HepG2 (cell line): ENCODE measurements around the gene MND1. TPM values are rescaled to one million over a fixed set of nuclear protein-coding genes. Genes with fewer than 3 reads are reported as not detected.
A peak's percentile ranks its signal among the peaks of the same experiment; 100 is the strongest.

Source experiments
- ATAC-seq: fragments of 200-7000 bp; cut with Tn5 transposase; 3 replicates; pipeline ENCODE4 v1.9.1; 2020; ENCODE audit warnings: mild to moderate bottlenecking, moderate library complexity
- BruUV-seq: library from RNA; stranded (reverse); fragments of 400-500 nt; replicated peaks from 2 replicates; lab custom pipeline; 2021; lab: Mats Ljungman, UMichigan
- CTCF ChIA-PET: fragments of 300-600 bp; formaldehyde crosslinking; extraction: SDS; loops from one replicate; lab custom pipeline; 2021; ENCODE audit warnings: low total read pairs, inconsistent platforms, low intra/inter-chr PET ratio; lab: Yijun Ruan, JAX
- POLR2A ChIA-PET: fragments of 350-600 bp; sonication (Branson Sonifier 250); formaldehyde crosslinking; loops from one replicate; lab custom pipeline; 2020; ENCODE audit warnings: antibody characterized with exemption, inconsistent platforms; lab: Yijun Ruan, JAX
- DNase-seq: peaks from one replicate; pipeline ENCODE4 v3.0.0-alpha.2; 2015; ENCODE audit warnings: low spot score
- FAIRE-seq: peaks from 3 replicates; lab custom pipeline; 2011; peaks lifted over from hg19 to GRCh38; lab: Jason Lieb, UNC
- H2AFZ ChIP-seq: one replicate; pipeline ENCODE4 v1.6.1; 2011; ENCODE audit warnings: low read length, inconsistent platforms
- H3K27ac ChIP-seq: fragments of 300-600 bp; 3 replicates; pipeline ENCODE4 v1.8.0; 2011; ENCODE audit warnings: mixed run types, mild to moderate bottlenecking, mixed read lengths, low read length, inconsistent platforms; ENCODE audit not compliant: insufficient read depth; ENCODE audit errors: extremely low read length
- H3K27me3 ChIP-seq, 2 experiments: fragments of 200-600 bp in 1 of 2; 2 replicates in 1 of 2; 3 replicates in 1 of 2; pipeline versions ENCODE4 v1.6.0 to v1.8.0; 2011; ENCODE audit warnings: low read length in 2 of 2, mild to moderate bottlenecking in 2 of 2, moderate library complexity in 2 of 2, inconsistent platforms in 1 of 2; ENCODE audit not compliant: insufficient read depth in 2 of 2, control insufficient read depth in 1 of 2
- H3K36me3 ChIP-seq, 2 experiments: fragments of 200-600 bp in 1 of 2; replicated peaks in 1 of 2; 2 replicates in 1 of 2; 3 replicates in 1 of 2; pipeline versions ENCODE4 v1.5.1 to v1.8.0; 2011; ENCODE audit warnings: low read length in 2 of 2, inconsistent platforms in 1 of 2; ENCODE audit not compliant: insufficient read depth in 2 of 2, control insufficient read depth in 1 of 2
- H3K4me1 ChIP-seq: 2 replicates; pipeline ENCODE4 v1.5.1; 2012; ENCODE audit warnings: low read length, inconsistent platforms; ENCODE audit not compliant: insufficient read depth
- H3K4me2 ChIP-seq: 2 replicates; pipeline ENCODE4 v1.6.0; 2011; ENCODE audit warnings: low read depth, low read length, inconsistent platforms
- H3K4me3 ChIP-seq, 3 experiments: fragments of 200-600 bp in 1 of 3; sonication (generic), shearing (Covaris generic) in 1 of 3; replicated peaks in 1 of 3; 2 replicates each; pipeline ENCODE4 v1.5.1; 2011 to 2016; ENCODE audit warnings: low read length in 3 of 3, inconsistent platforms in 2 of 3, low read depth in 2 of 3, mild to moderate bottlenecking in 2 of 3, control low read depth in 1 of 3, mixed read lengths in 1 of 3; ENCODE audit not compliant: insufficient read depth in 1 of 3
- H3K79me2 ChIP-seq: one replicate; pipeline ENCODE4 v1.6.1; 2011; ENCODE audit warnings: low read length, inconsistent platforms; ENCODE audit not compliant: insufficient read depth
- H3K9ac ChIP-seq: 2 replicates; pipeline ENCODE4 v1.6.0; 2011; ENCODE audit warnings: mild to moderate bottlenecking, low read depth, low read length, inconsistent platforms; ENCODE audit not compliant: insufficient read depth
- H3K9me3 ChIP-seq: 2 replicates; pipeline ENCODE4 v1.5.1; 2012; ENCODE audit warnings: mild to moderate bottlenecking, low read length
- H4K20me1 ChIP-seq: 2 replicates; pipeline ENCODE4 v1.6.0; 2011; ENCODE audit warnings: inconsistent platforms, mild to moderate bottlenecking, low read length, moderate library complexity; ENCODE audit not compliant: insufficient read depth
- CTCF ChIP-seq: sonication (generic); formaldehyde crosslinking; IDR thresholded peaks from 2 replicates; pipeline ENCODE4 v1.5.0; 2020; ENCODE audit warnings: mild to moderate bottlenecking, missing genetic modification reagents, moderate library complexity
- ETV5 ChIP-seq: IDR thresholded peaks from 2 replicates; pipeline ENCODE4 v1.6.1; 2018; ENCODE audit warnings: missing biosample characterization, missing genetic modification reagents, inconsistent platforms, borderline replicate concordance
- MED1 ChIP-seq: sonication (generic); formaldehyde crosslinking; IDR thresholded peaks from 2 replicates; pipeline ENCODE4 v1.4.0; 2020; ENCODE audit warnings: missing genetic modification reagents
- NFYB ChIP-seq: sonication (generic); formaldehyde crosslinking; IDR thresholded peaks from 2 replicates; pipeline ENCODE4 v1.4.0; 2020; ENCODE audit warnings: missing genetic modification reagents
- RORA ChIP-seq: sonication (generic); formaldehyde crosslinking; IDR thresholded peaks from 2 replicates; pipeline ENCODE4 v1.5.0; 2020; ENCODE audit warnings: mild to moderate bottlenecking, missing genetic modification reagents, moderate library complexity
- SNAPC2 ChIP-seq: sonication (generic); formaldehyde crosslinking; IDR thresholded peaks from 2 replicates; pipeline ENCODE4 v1.8.1; 2022; ENCODE audit warnings: mild to moderate bottlenecking, missing genetic modification reagents
- TEAD3 ChIP-seq: optimal IDR thresholded peaks from 2 replicates; pipeline ENCODE3; 2016; ENCODE audit warnings: borderline replicate concordance
- ZBTB33 ChIP-seq: sonication (generic); formaldehyde crosslinking; IDR thresholded peaks from 2 replicates; pipeline ENCODE4 v1.4.0; 2020; ENCODE audit warnings: missing genetic modification reagents
- ZNF10 ChIP-seq: sonication (generic); formaldehyde crosslinking; IDR thresholded peaks from 2 replicates; pipeline ENCODE4 v1.4.0; 2020; ENCODE audit warnings: mild to moderate bottlenecking, low read depth, missing genetic modification reagents, borderline replicate concordance
- ZNF224 ChIP-seq: sonication (generic); formaldehyde crosslinking; IDR thresholded peaks from 2 replicates; pipeline ENCODE4 v1.5.0; 2020; ENCODE audit warnings: mild to moderate bottlenecking, missing genetic modification reagents
- ZNF564 ChIP-seq: sonication (generic); formaldehyde crosslinking; IDR thresholded peaks from 2 replicates; pipeline ENCODE4 v1.8.1; 2023; ENCODE audit warnings: mild to moderate bottlenecking, missing genetic modification reagents
- ZNF850 ChIP-seq: sonication (generic); formaldehyde crosslinking; conservative IDR thresholded peaks from 2 replicates; pipeline ENCODE4 v1.9.0; 2021; ENCODE audit warnings: mild to moderate bottlenecking, missing genetic modification reagents
- WGBS: methylation state at CpG from one replicate; pipeline ENCODE4 v1.1.6; 2017; ENCODE audit warnings: low lambda C conversion rate; 5-methylcytosine and 5-hydroxymethylcytosine counted together
- in situ Hi-C: cut with HindIII; loops from 2 replicates; pipeline ENCODE4 v1.10.0; 2017; ENCODE audit warnings: low pct_unique_long_range_greater_than_20kb; ENCODE audit not compliant: extremely low pct_ligation_motif_present
- intact Hi-C: fragments of 100-400 bp; cut with micrococcal nuclease; formaldehyde crosslinking; loops from one replicate; pipeline ENCODE4 v1.10.0; 2022; ENCODE audit not compliant: unreplicated experiment
- polyA plus RNA-seq, 8 experiments: library from polyadenylated mRNA; depleted of rRNA in 3 of 8; stranded (reverse) in 7 of 8; unstranded in 1 of 8; fragments of >200 nt; fragmentation: Illumina TruSeq in 4 of 8; extraction: Trizol in 4 of 8; gene quantifications; 2 replicates each; pipeline versions ENCODE4 v1.2.1 to v1.2.3, GENCODE V29; 2011 to 2016; ENCODE audit warnings: low read depth in 4 of 8, missing spikeins in 1 of 8, mixed read lengths in 1 of 8; ENCODE audit not compliant: insufficient read depth in 1 of 8
- total RNA-seq, 5 experiments: library from RNA; depleted of rRNA; stranded (reverse); fragments of >200 nt; fragmentation: Illumina TruSeq; extraction: Trizol; gene quantifications; 2 replicates each; pipeline ENCODE4 v1.2.3, GENCODE V29; 2016; ENCODE audit warnings: low read depth in 1 of 5
- TF ChIP-seq, protein P1 (sequence below): sonication (generic); formaldehyde crosslinking; IDR thresholded peaks from 2 replicates; pipeline ENCODE4 v1.4.0; 2020; ENCODE audit warnings: missing genetic modification reagents, borderline replicate concordance
- TF ChIP-seq, protein P2 (sequence below): sonication (generic); formaldehyde crosslinking; IDR thresholded peaks from 2 replicates; pipeline ENCODE4 v1.8.0; 2022; ENCODE audit warnings: mild to moderate bottlenecking, missing genetic modification reagents; ENCODE audit not compliant: insufficient replicate concordance

Gene MND1
- total and polyA plus RNA-seq, 2 of the 13 experiments (the other 11 are each of a cell fraction or from before 2014, with no cell fraction given) = 4.8 to 30.7 TPM

DNA sequence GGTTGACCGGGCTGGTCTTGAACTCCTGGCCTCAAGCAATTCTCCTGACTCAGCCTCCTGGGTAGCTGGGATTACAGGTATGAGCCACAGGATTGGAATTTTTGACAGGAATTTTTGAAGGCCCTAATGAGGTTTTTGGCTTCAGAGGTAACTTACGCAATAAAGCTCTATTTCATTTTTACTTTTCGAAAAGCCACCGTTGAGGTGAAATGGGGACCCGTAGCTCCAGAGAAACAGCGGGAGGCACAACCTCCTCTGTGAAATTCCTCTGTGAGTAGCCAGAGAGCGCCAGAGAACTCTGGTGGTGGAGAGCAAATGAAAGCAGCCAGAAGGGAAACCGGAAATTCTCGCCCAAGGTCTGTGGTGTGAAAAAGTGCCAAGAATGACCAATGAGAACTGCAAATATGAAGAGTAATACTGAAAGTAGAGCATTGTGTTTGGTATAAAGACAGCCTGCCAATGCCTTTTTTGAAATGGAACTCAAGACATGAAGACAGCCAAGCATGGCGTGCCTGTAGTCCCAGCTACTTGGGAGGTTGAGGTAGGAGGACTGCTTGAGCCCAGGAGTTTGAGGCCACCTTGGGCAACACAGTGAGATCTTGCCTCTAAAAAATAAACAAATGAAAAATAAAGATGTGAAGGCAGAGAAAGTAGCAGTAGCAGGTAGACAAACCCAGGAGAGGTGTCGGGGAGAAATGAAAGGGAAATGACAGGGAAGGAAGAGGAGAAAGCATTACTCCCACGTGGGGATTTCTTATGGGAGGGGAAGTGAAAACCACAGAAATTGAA, 88.7 kb downstream of the MND1 start:
- DNase-seq (peak; percentile 79), ATAC-seq (peak; percentile 95), FAIRE-seq (peak; percentile 70)
- no peak overlapping the region for H3K4me3 ChIP-seq
- CTCF ChIA-PET = interaction anchor here (2.3 to 2.5 kb wide), 2 partner anchors 141 to 143 kb away, joined by 15 to 21 read pairs; no protein-coding TSS in a partner anchor
- peaks cover 15% of the 10 kb centered on the region for H3K4me1 ChIP-seq
- H3K9me3 ChIP-seq = no peaks in the 10 kb centered on the region
- WGBS = 22% methylated on average over 12 of the region's 12 CpGs
- peak overlapping the region; percentile 86 for H2AFZ ChIP-seq
- H3K4me2 ChIP-seq = peak overlapping the region; percentile 49
- H3K27ac ChIP-seq = no peak overlapping the region
- H3K9ac ChIP-seq = no peak overlapping the region
- no peaks in the 10 kb centered on the region for H4K20me1 ChIP-seq
- in situ Hi-C loops = no loop called here
- POLR2A ChIA-PET = interaction anchor here (1.0 kb wide), 2 partner anchors 33 to 132 kb away, joined by 3 to 6 read pairs; partner anchors contain the start of gene TMEM131L
- H3K79me2 ChIP-seq = no peaks in the 10 kb centered on the region
- BruUV-seq = no TSS peak
- H3K27me3 ChIP-seq = no peaks in the 10 kb centered on the region
- H3K36me3 ChIP-seq = no peaks in the 10 kb centered on the region
- intact Hi-C loops = loop anchor here (1.0 to 10.0 kb wide), 3 partner anchors 89 to 212 kb away; partner anchors contain the start of gene MND1
- TF ChIP-seq ZBTB33 (CRISPR knock-in tag) = peak; percentile 31; the same call in 1 of the 2 replicates
- TF ChIP-seq NFYB = no peak
- no peak for TF ChIP-seq ZNF224 (CRISPR knock-in tag)
- TF ChIP-seq ZNF10 (CRISPR knock-in tag) = no peak
- no peak for TF ChIP-seq ZNF564 (CRISPR knock-in tag)
- no peak for TF ChIP-seq RORA (CRISPR knock-in tag)
- TF ChIP-seq SNAPC2 (CRISPR knock-in tag) = 0 out of 2 replicates have a peak, but pooled peaks have one; percentile 23
- TF ChIP-seq MED1 = 0 out of 2 replicates have a peak, but pooled peaks have one; percentile 28
- peak; percentile 79 for TF ChIP-seq ETV5 (CRISPR knock-in tag)
- peak; percentile 55 for TF ChIP-seq TEAD3 (CRISPR knock-in tag)
- TF ChIP-seq, protein P1, sequence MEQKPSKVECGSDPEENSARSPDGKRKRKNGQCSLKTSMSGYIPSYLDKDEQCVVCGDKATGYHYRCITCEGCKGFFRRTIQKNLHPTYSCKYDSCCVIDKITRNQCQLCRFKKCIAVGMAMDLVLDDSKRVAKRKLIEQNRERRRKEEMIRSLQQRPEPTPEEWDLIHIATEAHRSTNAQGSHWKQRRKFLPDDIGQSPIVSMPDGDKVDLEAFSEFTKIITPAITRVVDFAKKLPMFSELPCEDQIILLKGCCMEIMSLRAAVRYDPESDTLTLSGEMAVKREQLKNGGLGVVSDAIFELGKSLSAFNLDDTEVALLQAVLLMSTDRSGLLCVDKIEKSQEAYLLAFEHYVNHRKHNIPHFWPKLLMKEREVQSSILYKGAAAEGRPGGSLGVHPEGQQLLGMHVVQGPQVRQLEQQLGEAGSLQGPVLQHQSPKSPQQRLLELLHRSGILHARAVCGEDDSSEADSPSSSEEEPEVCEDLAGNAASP = peak; percentile 58
- TF ChIP-seq, protein P2, sequence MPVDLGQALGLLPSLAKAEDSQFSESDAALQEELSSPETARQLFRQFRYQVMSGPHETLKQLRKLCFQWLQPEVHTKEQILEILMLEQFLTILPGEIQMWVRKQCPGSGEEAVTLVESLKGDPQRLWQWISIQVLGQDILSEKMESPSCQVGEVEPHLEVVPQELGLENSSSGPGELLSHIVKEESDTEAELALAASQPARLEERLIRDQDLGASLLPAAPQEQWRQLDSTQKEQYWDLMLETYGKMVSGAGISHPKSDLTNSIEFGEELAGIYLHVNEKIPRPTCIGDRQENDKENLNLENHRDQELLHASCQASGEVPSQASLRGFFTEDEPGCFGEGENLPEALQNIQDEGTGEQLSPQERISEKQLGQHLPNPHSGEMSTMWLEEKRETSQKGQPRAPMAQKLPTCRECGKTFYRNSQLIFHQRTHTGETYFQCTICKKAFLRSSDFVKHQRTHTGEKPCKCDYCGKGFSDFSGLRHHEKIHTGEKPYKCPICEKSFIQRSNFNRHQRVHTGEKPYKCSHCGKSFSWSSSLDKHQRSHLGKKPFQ (CRISPR knock-in tag) = no peak
- peak; percentile 83 for TF ChIP-seq CTCF (CRISPR knock-in tag)
- no peak for TF ChIP-seq ZNF850
